ENCODE measurements around the gene LRRC56.

- TF ChIP-seq, protein P1, sequence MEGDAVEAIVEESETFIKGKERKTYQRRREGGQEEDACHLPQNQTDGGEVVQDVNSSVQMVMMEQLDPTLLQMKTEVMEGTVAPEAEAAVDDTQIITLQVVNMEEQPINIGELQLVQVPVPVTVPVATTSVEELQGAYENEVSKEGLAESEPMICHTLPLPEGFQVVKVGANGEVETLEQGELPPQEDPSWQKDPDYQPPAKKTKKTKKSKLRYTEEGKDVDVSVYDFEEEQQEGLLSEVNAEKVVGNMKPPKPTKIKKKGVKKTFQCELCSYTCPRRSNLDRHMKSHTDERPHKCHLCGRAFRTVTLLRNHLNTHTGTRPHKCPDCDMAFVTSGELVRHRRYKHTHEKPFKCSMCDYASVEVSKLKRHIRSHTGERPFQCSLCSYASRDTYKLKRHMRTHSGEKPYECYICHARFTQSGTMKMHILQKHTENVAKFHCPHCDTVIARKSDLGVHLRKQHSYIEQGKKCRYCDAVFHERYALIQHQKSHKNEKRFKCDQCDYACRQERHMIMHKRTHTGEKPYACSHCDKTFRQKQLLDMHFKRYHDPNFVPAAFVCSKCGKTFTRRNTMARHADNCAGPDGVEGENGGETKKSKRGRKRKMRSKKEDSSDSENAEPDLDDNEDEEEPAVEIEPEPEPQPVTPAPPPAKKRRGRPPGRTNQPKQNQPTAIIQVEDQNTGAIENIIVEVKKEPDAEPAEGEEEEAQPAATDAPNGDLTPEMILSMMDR (IDR thresholded peaks at IDR 0.05): no peak
- no peak for TF ChIP-seq POLR2A (IDR thresholded peaks at IDR 0.05)
These were observed 14.3 kb downstream of the LRRC56 start for GRCh38 chr11:551596-551995.

Measured in lower leg skin (tissue), 3 donors.